UCSD-AML1 (cell line): Measurements from ENCODE around the gene OLIG2.

ENCODE experiments used
- DNase-seq: peaks from one replicate; lab custom pipeline; 2025; ENCODE audit not compliant: unreplicated experiment; lab: John Stamatoyannopoulos, UW

Gene OLIG2

GRCh38 chr21:33025489-33026442, at the start of gene OLIG2:
Gene OLIG2, plus strand, starts transcription at chr21:33025935. Its CDS starts 928 bp downstream, at chr21:33026863.
- DNase-seq, result no peak

GRCh38 chr21:32976791-32977190, 48.9 kb upstream of the OLIG2 start:
- no peak for DNase-seq

GRCh38 chr21:32977216-32977615, 48.5 kb upstream of the OLIG2 start:
- no peak for DNase-seq

- no peak for DNase-seq
Observed at GRCh38 chr21:32978331-32979270, 47.1 kb upstream of the OLIG2 start.

GRCh38 chr21:32979598-32980268, 46.0 kb upstream of the OLIG2 start:
- no peak for DNase-seq

GRCh38 chr21:32981096-32981495, 44.6 kb upstream of the OLIG2 start:
- DNase-seq, result no peak

GRCh38 chr21:32990666-32991065, 35.1 kb upstream of the OLIG2 start:
- DNase-seq, result no peak

- no peak for DNase-seq
Observed at GRCh38 chr21:32991361-32991760, 34.4 kb upstream of the OLIG2 start.

GRCh38 chr21:32993894-32994293, 31.8 kb upstream of the OLIG2 start:
- no peak for DNase-seq

- no peak for DNase-seq
Observed at GRCh38 chr21:32994305-32994704, 31.4 kb upstream of the OLIG2 start.

- no peak for DNase-seq
Observed at GRCh38 chr21:33007747-33008146, 18.0 kb upstream of the OLIG2 start.

GRCh38 chr21:33008333-33009051, 17.2 kb upstream of the OLIG2 start:
- no peak for DNase-seq

GRCh38 chr21:33010931-33011330, 14.8 kb upstream of the OLIG2 start:
- DNase-seq, result no peak

GRCh38 chr21:33011462-33011861, 14.3 kb upstream of the OLIG2 start:
- DNase-seq, result no peak

GRCh38 chr21:33013626-33014025, 12.1 kb upstream of the OLIG2 start:
- DNase-seq, result no peak

- no peak for DNase-seq
Observed at GRCh38 chr21:33014331-33014730, 11.4 kb upstream of the OLIG2 start.

GRCh38 chr21:33015096-33015495, 10.6 kb upstream of the OLIG2 start:
- no peak for DNase-seq

GRCh38 chr21:33015756-33016155, 10.0 kb upstream of the OLIG2 start:
- no peak for DNase-seq

- DNase-seq, result no peak
Observed at GRCh38 chr21:33018707-33019465, 6.8 kb upstream of the OLIG2 start.

GRCh38 chr21:33019516-33019884, 6.2 kb upstream of the OLIG2 start:
- DNase-seq, result no peak
